Fibroblast of the aortic adventitia (primary cell): Measurements from ENCODE around the gene ARHGAP42. TPM values are rescaled to one million over a fixed set of nuclear protein-coding genes. Genes with fewer than 3 reads are reported as not detected.

Source experiments
- DNase-seq: peaks from one replicate; pipeline ENCODE4 v3.0.0-alpha.2; 2010; ENCODE audit warnings: low read depth
- H3K4me3 ChIP-seq: 2 replicates; pipeline ENCODE4 v1.5.1; 2011; ENCODE audit warnings: low read depth, mild to moderate bottlenecking, control low read depth, low read length, moderate library complexity
- total RNA-seq: library from RNA; depleted of rRNA; stranded (reverse); fragments of >200 nt; gene quantifications from 2 replicates; pipeline ENCODE4 v1.2.3, GENCODE V29; 2012; ENCODE audit warnings: low replicate concordance
- TF ChIP-seq, protein P1 (sequence below): IDR thresholded peaks from 2 replicates; pipeline ENCODE4 v1.5.1; 2011; ENCODE audit warnings: mild to moderate bottlenecking, low read length, control low read depth, inconsistent platforms; ENCODE audit not compliant: insufficient read depth

The ARHGAP42 gene
- total RNA-seq, 1 donor: 12.6 TPM

DNA sequence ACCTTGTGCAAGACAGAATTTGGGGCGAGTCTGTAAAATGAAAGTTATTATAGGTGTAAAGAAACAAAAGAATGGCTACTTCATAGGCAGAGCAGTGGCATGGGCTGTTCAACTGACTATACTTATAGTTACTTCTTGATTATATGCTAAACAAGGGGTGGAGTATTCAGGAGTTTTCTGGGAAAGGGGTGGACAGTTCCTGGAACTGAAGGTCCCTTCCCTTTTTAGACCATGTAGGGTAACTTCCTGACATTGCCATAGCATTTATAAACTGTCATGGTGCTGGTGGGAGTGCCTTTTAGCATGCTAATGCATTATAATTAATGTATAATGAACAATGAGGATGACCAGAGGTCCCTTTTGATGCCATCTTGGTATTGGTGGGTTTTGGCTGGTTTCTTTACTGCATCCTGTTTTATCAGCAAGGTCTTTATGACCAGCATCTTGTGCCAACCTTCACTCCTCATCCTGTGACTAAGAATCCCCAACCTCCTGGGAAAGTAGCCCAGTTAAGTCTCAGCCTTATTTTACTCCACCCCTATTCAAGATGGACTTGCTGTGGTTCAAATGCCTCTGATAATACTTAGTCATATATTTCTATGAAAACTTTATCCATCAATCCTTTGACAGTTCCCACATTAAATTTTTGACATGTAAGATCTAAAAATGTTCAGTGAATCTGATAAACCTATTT is 118.6 kb downstream of the ARHGAP42 start:
- no peak overlapping the region for H3K4me3 ChIP-seq
- peak; percentile 71 for DNase-seq
- TF ChIP-seq, protein P1, sequence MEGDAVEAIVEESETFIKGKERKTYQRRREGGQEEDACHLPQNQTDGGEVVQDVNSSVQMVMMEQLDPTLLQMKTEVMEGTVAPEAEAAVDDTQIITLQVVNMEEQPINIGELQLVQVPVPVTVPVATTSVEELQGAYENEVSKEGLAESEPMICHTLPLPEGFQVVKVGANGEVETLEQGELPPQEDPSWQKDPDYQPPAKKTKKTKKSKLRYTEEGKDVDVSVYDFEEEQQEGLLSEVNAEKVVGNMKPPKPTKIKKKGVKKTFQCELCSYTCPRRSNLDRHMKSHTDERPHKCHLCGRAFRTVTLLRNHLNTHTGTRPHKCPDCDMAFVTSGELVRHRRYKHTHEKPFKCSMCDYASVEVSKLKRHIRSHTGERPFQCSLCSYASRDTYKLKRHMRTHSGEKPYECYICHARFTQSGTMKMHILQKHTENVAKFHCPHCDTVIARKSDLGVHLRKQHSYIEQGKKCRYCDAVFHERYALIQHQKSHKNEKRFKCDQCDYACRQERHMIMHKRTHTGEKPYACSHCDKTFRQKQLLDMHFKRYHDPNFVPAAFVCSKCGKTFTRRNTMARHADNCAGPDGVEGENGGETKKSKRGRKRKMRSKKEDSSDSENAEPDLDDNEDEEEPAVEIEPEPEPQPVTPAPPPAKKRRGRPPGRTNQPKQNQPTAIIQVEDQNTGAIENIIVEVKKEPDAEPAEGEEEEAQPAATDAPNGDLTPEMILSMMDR: no peak

- TF ChIP-seq, protein P1: no peak
- DNase-seq: peak; percentile 27
Observed at GRCh38 chr11:100806296-100806695, 119.2 kb downstream of the ARHGAP42 start.

GRCh38 chr11:100808904-100809491 is 121.9 kb downstream of the ARHGAP42 start:
- peak; percentile 89 for DNase-seq
- TF ChIP-seq, protein P1: no peak
- H3K4me3 ChIP-seq: no peak overlapping the region

More at GRCh38 chr11:100806296-100806695, 119.2 kb downstream of the ARHGAP42 start:
- no peak overlapping the region for H3K4me3 ChIP-seq

DNA sequence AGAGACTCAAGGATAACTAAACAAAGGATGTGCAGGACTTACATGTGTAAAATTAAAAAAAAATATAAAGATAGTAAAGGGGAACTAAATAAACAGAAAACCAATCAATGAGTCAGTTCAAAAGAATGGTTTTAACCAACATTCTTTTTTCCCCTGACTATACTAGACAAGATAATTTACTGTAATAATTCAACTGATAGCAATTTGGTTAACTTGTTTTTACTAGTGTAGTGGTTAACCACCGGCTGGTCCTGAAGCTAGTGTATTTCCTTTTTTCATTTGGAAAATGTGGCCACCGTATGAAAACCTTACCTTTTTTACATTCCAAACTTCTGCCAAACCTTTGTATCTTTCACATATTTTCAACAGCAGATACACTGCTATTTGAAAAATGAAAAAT is 123.1 kb downstream of the ARHGAP42 start:
- no peak overlapping the region for H3K4me3 ChIP-seq
- DNase-seq: peak; percentile 31
- TF ChIP-seq, protein P1: no peak

DNA sequence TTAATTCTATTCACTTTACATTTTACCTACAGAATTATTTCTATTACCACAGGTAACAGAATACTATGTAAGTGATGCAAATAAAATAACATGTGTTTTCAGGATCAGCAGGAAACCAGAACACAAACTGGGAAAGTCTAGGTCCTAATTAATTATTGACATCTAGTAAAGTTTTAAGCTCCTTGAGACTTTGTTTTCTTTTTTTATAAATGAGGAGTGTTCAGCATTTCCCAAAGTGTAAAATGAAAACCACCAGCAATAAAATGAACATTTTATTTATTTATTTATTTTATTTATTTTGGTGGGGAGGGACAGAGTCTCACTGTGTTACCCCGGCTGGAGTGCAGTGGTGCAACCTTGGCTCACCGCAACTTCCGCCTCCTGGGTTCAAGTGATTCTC is 123.6 kb downstream of the ARHGAP42 start:
- no peak for DNase-seq
- no peak overlapping the region for H3K4me3 ChIP-seq
- TF ChIP-seq, protein P1: no peak

DNA sequence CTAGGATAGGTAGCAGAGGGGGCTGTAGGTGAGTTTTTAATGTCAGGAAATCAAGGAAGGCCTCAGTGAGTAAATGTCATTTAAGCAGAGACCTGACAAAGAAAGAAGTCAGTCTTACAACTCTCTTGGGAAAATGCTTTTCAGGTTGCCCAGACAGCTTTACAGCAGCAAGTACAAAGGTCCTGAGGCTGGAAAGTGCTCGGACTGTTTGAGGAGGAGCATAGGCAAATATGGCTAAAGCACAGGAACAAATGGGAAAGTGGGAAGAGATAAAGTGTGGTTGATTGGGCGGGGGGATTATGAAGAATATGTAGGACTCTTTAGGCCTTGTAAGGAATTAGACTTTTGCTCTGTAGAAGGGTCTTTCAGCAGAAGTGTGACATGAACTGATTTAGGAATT is 125.4 kb downstream of the ARHGAP42 start:
- TF ChIP-seq, protein P1: no peak
- no peak for DNase-seq
- no peak overlapping the region for H3K4me3 ChIP-seq
